Gastroesophageal sphincter (tissue), 3 donors: ENCODE results near the gene ACOT7.

Experiments
- CTCF ChIP-seq, 4 experiments: fragments of 200-600 bp in 2 of 4; fragments of 450-650 bp in 2 of 4; sonication (generic) in 1 of 4; IDR thresholded peaks; one replicate each; pipeline ENCODE4 v1.5.1; 2017 to 2019; ENCODE audit warnings: antibody characterized with exemption in 4 of 4, mild to moderate bottlenecking in 2 of 4, moderate library complexity in 2 of 4
- EP300 ChIP-seq: sonication (generic); formaldehyde crosslinking; IDR thresholded peaks from one replicate; pipeline ENCODE4 v1.6.1; 2017; ENCODE audit warnings: antibody characterized with exemption, mild to moderate bottlenecking
- POLR2A ChIP-seq, 2 donors: fragments of 450-650 bp; IDR thresholded peaks; one replicate each; pipeline ENCODE4 v1.6.1; 2017; ENCODE audit warnings: antibody characterized with exemption in 2 of 2, mild to moderate bottlenecking in 2 of 2, moderate library complexity in 1 of 2
- POLR2AphosphoS5 ChIP-seq: sonication (generic); formaldehyde crosslinking; IDR thresholded peaks from one replicate; pipeline ENCODE4 v1.6.1; 2017; ENCODE audit warnings: antibody characterized with exemption

GRCh38 chr1:6244401-6245049 is 149.0 kb downstream of the ACOT7 start:
- TF ChIP-seq POLR2A (IDR thresholded peaks at IDR 0.05): no peak
- no peak for TF ChIP-seq POLR2AphosphoS5
- TF ChIP-seq CTCF (IDR thresholded peaks at IDR 0.05): no peak
- TF ChIP-seq EP300: no peak
